Right cardiac atrium (tissue), 5 donors: ENCODE results near the gene NUP58. TPM values are rescaled to one million over a fixed set of nuclear protein-coding genes. Genes with fewer than 3 reads are reported as not detected.
"Not testable (repeated sequence)": the region's sequence is repeated elsewhere in the genome, so short reads cannot be mapped to it uniquely, and the experiment has no call there.

Experiments used
- ATAC-seq, 2 donors: fragments of 200-7000 bp; cut with Tn5 transposase; one replicate each; pipeline versions ENCODE4 v1.8.0 to v1.9.1; 2020; ENCODE audit warnings: moderate library complexity in 2 of 2, mild to moderate bottlenecking in 1 of 2
- DNase-seq, 3 donors: peaks; one replicate each; pipeline ENCODE4 v3.0.0-alpha.2; 2020
- H3K27ac ChIP-seq: one replicate; pipeline ENCODE4 v1.5.1; 2013; ENCODE audit warnings: mild to moderate bottlenecking, low read length, control low read depth, moderate library complexity
- H3K27me3 ChIP-seq: one replicate; pipeline ENCODE4 v1.6.1; 2013; ENCODE audit not compliant: control insufficient read depth, insufficient read depth
- H3K4me1 ChIP-seq: one replicate; pipeline ENCODE4 v1.6.1; 2013; ENCODE audit warnings: low read length; ENCODE audit not compliant: control insufficient read depth, insufficient read depth
- H3K4me3 ChIP-seq: one replicate; pipeline ENCODE4 v1.5.1; 2013; ENCODE audit warnings: low read length, control low read depth
- H3K9me3 ChIP-seq: one replicate; pipeline ENCODE4 v1.6.1; 2013; ENCODE audit warnings: low read length; ENCODE audit not compliant: control insufficient read depth
- WGBS: extraction: QIAGEN DNeasy Blood & Tissue Kit; methylation state at CpG from one replicate; pipeline ENCODE4 v1.1.7; 2013; 5-methylcytosine and 5-hydroxymethylcytosine counted together
- intact Hi-C, 4 donors: fragments of 100-400 bp; cut with DNase I; formaldehyde crosslinking; loops; one replicate each; pipeline versions ENCODE4 v1.11.0 to v1.14.0; 2022 to 2023
- polyA plus RNA-seq: library from polyadenylated mRNA; stranded (reverse); fragments of 200-250 nt; gene quantifications from one replicate; pipeline ENCODE4 v1.2.3, GENCODE V29; 2013
- total RNA-seq, 4 donors: library from RNA; stranded (reverse); fragmentation: NEBNext Ultra II Directional; extraction: Animal tissue kit (Norgen Biotek cat#: 25700); gene quantifications; one replicate each; pipeline ENCODE4 v1.2.1, GENCODE V29; 2021
- donor health status: healthy with polysubstance abuse.
- donor health status: DM: no; HTN: yes; CAD: no.
- donor health status: DM: no; HTN: no; CAD: no.
- donor health status: DM: no; HTN: yes; CAD: no; lungs with severe emphysema.
- donor health status: DM: yes; HTN: yes; CAD: no.

The NUP58 gene
- total and polyA plus RNA-seq, 5 donors, result 11.2 to 33.5 (median 26.9) TPM

DNA sequence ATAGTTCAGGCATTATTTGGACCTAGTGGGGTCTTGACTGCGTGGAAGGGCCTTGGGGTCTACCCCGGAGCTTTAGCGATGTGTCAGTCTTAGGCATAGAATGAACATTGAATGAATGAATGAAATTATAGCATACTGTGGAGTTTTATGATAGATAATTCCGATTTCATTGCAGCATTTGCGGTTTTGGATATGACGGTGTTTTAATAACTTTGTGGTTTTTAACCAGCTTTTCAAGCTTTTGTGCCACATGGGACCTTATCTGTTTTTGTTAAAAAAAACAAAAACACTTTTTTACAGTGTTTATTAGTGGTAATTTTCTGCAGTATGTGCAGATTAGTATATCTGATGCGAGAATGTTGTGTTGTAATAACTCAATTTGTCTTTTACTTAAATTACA lies 696 bp downstream of the NUP58 start:
- 4% methylated on average over 7 of the region's 7 CpGs for WGBS
- DNase-seq, result no peak
- intact Hi-C loops, result no loop called here

DNA sequence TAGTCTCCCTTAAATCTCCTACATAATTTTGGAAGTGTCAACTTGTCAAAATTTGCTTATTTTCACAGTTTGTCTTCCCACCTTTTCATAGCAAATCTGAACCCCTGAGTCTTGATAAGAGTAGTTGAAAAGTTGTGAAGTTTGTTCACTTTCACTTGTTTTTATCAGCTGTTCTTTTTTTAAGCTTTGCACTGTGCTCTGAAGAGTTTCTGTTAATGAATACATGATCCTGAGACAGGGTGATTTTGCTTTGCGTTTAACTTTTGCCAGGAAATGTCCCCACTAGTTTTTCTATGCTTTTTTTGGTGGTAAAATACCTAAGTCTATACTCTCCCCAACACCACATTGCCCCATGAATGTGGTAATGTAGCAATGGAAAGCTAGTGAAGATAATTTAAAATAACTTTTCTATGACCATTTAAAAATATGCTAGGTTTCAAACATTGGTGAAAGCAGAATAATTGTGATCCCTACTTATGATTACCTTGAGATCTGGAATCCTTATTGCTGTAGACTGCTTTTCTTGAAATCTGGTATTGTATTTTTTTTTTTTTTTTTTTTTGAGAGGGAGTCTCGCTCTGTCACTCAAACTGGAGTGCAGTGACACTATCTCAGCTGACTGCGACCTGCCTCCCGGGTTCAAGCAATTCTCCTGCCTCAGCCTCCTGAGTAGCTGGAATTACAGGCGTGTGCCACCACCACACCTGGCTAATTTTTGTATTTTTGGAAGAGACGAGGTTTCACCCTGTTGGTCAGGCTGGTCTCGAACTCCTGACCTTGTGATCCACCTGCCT lies 5.4 kb downstream of the NUP58 start:
- no peak for ATAC-seq
- Histone ChIP-seq H3K4me3 (no peak overlapping the region), H3K27me3 (no peaks in the 10 kb centered on the region), H3K4me1 (no peaks in the 10 kb centered on the region), H3K9me3 (no peaks in the 10 kb centered on the region), H3K27ac (no peak overlapping the region)
- DNase-seq, result no peak
- WGBS, result 85% methylated on average over 7 of the region's 7 CpGs
- intact Hi-C loops, result no loop called here

More for the DNA sequence above, 696 bp downstream of the NUP58 start:
- no peak for ATAC-seq
- Histone ChIP-seq H3K27ac (peak overlapping the region; percentile 80), H3K4me1 (no peaks in the 10 kb centered on the region), H3K9me3 (no peaks in the 10 kb centered on the region), H3K4me3 (peak overlapping the region; percentile 71), H3K27me3 (no peaks in the 10 kb centered on the region)

DNA sequence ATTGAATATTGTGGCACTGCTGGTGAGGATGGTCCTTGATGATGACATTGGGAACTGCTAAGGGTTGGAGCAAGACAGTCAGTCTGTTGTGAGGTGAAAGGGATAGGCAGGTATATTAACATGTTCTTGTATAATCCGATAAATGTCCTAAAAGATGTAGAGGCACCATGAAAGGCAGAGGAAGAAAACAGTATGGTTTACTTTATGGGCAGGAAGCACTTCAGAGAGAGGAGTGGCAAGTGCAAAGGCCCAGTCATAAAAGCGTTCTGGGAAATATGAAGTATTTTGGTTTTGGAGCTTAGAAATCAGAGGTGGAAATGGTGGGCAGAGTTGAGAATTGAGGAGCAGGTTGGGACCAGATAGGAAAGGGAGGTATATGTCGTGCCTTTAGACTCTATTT lies 9.5 kb downstream of the NUP58 start:
- Histone ChIP-seq H3K9me3 (no peaks in the 10 kb centered on the region), H3K4me1 (no peaks in the 10 kb centered on the region), H3K4me3 (no peak overlapping the region), H3K27ac (no peak overlapping the region), H3K27me3 (no peaks in the 10 kb centered on the region)
- DNase-seq (no peak), ATAC-seq (no peak)
- 98% methylated on average over 3 of the region's 3 CpGs for WGBS
- intact Hi-C loops, result no loop called here

- DNase-seq, H3K27me3 ChIP-seq, H3K4me3 ChIP-seq, intact Hi-C loops, H3K4me1 ChIP-seq, H3K27ac ChIP-seq, ATAC-seq, H3K9me3 ChIP-seq: not testable (repeated sequence)
- 89% methylated on average over 4 of the region's 4 CpGs for WGBS
Observed at GRCh38 chr13:25318946-25319345, 17.5 kb downstream of the NUP58 start.

DNA sequence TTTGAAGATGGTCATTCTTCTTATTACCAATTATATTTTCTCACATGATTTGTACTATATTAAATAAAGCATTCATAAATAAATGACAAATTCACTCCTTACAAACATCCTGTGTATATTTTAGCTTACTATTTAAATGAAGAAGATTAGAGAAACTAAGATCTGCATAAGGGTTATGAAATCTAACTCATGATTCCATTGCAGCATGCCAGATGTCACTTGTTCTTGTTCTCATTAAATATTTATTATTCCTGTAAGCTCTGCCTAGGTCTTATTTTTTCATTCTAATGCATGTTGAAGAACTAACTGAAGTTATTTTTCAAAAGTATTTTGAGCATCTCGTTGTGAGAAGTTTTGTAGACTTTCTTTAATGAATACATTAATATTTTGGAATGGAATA lies 18.3 kb downstream of the NUP58 start:
- no peaks in the 10 kb centered on the region for H3K4me1 ChIP-seq
- WGBS, result 91% methylated on average over 1 of the region's 1 CpG
- no peak for DNase-seq
- no peak overlapping the region for H3K27ac ChIP-seq
- H3K4me3 ChIP-seq, result no peak overlapping the region
- intact Hi-C loops, result no loop called here
- no peak for ATAC-seq
- no peaks in the 10 kb centered on the region for H3K27me3 ChIP-seq
- no peaks in the 10 kb centered on the region for H3K9me3 ChIP-seq

GRCh38 chr13:25324100-25324499 lies 22.7 kb downstream of the NUP58 start:
- 78% methylated on average over 2 of the region's 2 CpGs for WGBS
- H3K27me3 ChIP-seq, result no peaks in the 10 kb centered on the region
- no peak overlapping the region for H3K27ac ChIP-seq
- no peak for DNase-seq
- no peak overlapping the region for H3K4me3 ChIP-seq
- ATAC-seq, result no peak
- no peaks in the 10 kb centered on the region for H3K9me3 ChIP-seq
- intact Hi-C loops, result no loop called here
- H3K4me1 ChIP-seq, result no peaks in the 10 kb centered on the region

- no peaks in the 10 kb centered on the region for H3K27me3 ChIP-seq
- WGBS, result 98% methylated on average over 4 of the region's 4 CpGs
- no peak for DNase-seq
- intact Hi-C loops, result no loop called here
- no peaks in the 10 kb centered on the region for H3K9me3 ChIP-seq
- no peak overlapping the region for H3K4me3 ChIP-seq
- no peak overlapping the region for H3K27ac ChIP-seq
- no peak for ATAC-seq
- no peaks in the 10 kb centered on the region for H3K4me1 ChIP-seq
Observed at GRCh38 chr13:25329706-25330105, 28.3 kb downstream of the NUP58 start.

DNA sequence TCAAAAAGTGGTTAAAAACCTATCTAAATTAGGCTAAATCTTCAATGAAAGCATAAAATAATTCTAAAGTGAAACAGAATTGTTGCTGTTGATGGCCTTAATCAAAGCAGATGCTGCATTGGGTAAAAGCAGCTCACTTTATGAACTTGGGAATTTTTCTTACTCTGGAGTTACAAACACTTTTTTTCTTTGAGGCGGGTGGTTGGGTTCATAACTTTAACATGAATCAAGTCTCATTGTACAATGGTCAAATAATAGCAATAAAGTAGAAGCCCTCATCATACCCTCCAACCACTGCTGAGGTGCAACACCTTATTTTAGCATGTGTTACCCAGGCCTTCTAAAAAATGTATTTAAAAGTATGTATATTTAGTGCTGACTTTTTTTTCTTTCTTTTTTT lies 29.1 kb downstream of the NUP58 start:
- Histone ChIP-seq H3K9me3 (no peaks in the 10 kb centered on the region), H3K27me3 (no peaks in the 10 kb centered on the region), H3K27ac (no peak overlapping the region), H3K4me3 (no peak overlapping the region), H3K4me1 (no peaks in the 10 kb centered on the region)
- intact Hi-C loops, result no loop called here
- 95% methylated on average over 1 of the region's 1 CpG for WGBS
- ATAC-seq (no peak), DNase-seq (no peak)

GRCh38 chr13:25335856-25336255 lies 34.4 kb downstream of the NUP58 start:
- 57% methylated on average over 3 of the region's 3 CpGs for WGBS
- Histone ChIP-seq H3K27ac (no peak overlapping the region), H3K4me1 (no peaks in the 10 kb centered on the region), H3K9me3 (no peaks in the 10 kb centered on the region), H3K27me3 (no peaks in the 10 kb centered on the region), H3K4me3 (no peak overlapping the region)
- DNase-seq (no peak), ATAC-seq (no peak)
- intact Hi-C loops, result no loop called here

GRCh38 chr13:25345576-25345975 lies 44.2 kb downstream of the NUP58 start:
- intact Hi-C loops, result no loop called here
- no peak overlapping the region for H3K4me3 ChIP-seq
- no peaks in the 10 kb centered on the region for H3K27me3 ChIP-seq
- H3K27ac ChIP-seq, result no peak overlapping the region
- no peaks in the 10 kb centered on the region for H3K9me3 ChIP-seq
- ATAC-seq, result no peak
- no peak for DNase-seq
- 97% methylated on average over 2 of the region's 2 CpGs for WGBS
- H3K4me1 ChIP-seq, result no peaks in the 10 kb centered on the region

DNA sequence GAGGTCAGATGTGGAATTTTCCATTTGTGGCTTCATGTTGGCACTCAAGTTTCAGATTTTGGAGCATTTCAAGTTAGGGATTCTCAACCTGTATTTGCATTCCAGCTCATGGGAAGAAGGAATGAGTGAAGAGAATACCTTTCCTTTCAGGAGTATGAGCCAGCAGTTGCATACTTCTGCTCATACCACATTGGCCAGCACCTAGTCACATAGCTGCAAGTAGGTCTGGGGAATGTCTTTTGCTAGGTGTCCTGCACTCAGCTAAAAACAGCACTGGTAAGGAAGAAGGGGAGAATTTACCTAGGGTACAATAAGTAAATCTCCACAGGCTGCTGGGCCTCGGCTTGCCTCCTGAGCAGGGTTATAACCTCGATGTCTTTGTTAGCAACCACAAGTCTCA lies 45.7 kb downstream of the NUP58 start:
- no peaks in the 10 kb centered on the region for H3K9me3 ChIP-seq
- no peak for ATAC-seq
- no peak for DNase-seq
- H3K4me3 ChIP-seq, result no peak overlapping the region
- no peak overlapping the region for H3K27ac ChIP-seq
- intact Hi-C loops, result no loop called here
- H3K4me1 ChIP-seq, result no peaks in the 10 kb centered on the region
- 87% methylated on average over 2 of the region's 2 CpGs for WGBS
- no peaks in the 10 kb centered on the region for H3K27me3 ChIP-seq

- Histone ChIP-seq H3K4me1 (no peaks in the 10 kb centered on the region), H3K27me3 (peaks cover 4% of the 10 kb centered on the region), H3K9me3 (no peaks in the 10 kb centered on the region), H3K4me3 (no peak overlapping the region), H3K27ac (no peak overlapping the region)
- ATAC-seq (no peak), DNase-seq (no peak)
- 96% methylated on average over 1 of the region's 1 CpG for WGBS
- intact Hi-C loops, result no loop called here
Observed at GRCh38 chr13:25351404-25351803, 50.0 kb downstream of the NUP58 start.
